Measurements from ENCODE around the gene BTD. TPM values are rescaled to one million over a fixed set of nuclear protein-coding genes. Genes with fewer than 3 reads are reported as not detected.

The BTD gene
- total RNA-seq, 1 experiment from 2014 or later: 7.7 TPM

DNA sequence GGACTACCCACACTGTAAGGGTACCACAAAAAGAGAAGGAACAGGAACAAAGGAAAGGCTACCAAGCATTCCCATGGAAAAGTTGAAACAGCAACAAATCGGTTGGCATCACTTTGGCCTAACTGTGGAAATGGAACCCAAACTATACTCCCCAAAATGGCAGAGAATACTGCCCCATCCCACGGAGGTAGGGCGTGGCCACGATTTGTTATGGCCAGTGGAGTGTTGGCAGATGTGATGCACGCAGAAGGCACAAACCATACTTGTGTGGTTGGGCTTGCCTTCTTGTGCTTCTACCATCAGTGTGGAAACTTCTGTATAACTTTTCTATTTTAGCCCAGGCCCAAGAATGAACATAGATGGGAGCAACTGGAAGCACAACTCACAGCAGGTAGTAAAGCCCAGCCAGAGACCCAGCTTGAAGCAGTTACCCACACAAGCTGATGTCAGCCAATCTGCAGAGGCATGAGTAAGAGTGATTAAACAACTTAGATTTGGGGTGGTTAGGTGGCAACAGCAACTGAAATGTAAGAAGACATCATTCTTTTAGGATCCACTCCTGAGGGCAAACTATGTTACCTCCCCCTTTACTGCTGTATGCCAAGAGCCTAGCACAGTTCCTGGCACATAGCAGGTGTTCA, 64.1 kb downstream of the BTD start:
- Mint-ChIP-seq H3K27me3 (ENCODE audit: unreplicated experiment) (no peaks in the 10 kb centered on the region), H3K4me3 (ENCODE audit: low read depth, unreplicated experiment) (no peak overlapping the region), H3K36me3 (ENCODE audit: insufficient read depth, unreplicated experiment) (peaks cover 5% of the 10 kb centered on the region), H3K9me3 (ENCODE audit: low read depth, unreplicated experiment) (no peaks in the 10 kb centered on the region), H3K27ac (ENCODE audit: unreplicated experiment) (no peak overlapping the region), H3K4me1 (ENCODE audit: low read depth, unreplicated experiment) (no peaks in the 10 kb centered on the region)
- no peak for DNase-seq
- TF ChIP-seq, protein P1, sequence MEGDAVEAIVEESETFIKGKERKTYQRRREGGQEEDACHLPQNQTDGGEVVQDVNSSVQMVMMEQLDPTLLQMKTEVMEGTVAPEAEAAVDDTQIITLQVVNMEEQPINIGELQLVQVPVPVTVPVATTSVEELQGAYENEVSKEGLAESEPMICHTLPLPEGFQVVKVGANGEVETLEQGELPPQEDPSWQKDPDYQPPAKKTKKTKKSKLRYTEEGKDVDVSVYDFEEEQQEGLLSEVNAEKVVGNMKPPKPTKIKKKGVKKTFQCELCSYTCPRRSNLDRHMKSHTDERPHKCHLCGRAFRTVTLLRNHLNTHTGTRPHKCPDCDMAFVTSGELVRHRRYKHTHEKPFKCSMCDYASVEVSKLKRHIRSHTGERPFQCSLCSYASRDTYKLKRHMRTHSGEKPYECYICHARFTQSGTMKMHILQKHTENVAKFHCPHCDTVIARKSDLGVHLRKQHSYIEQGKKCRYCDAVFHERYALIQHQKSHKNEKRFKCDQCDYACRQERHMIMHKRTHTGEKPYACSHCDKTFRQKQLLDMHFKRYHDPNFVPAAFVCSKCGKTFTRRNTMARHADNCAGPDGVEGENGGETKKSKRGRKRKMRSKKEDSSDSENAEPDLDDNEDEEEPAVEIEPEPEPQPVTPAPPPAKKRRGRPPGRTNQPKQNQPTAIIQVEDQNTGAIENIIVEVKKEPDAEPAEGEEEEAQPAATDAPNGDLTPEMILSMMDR (IDR thresholded peaks at IDR 0.05; ENCODE audit: unreplicated experiment): no peak
- CTCF ChIA-PET: no interaction called here
- intact Hi-C loops (cut with micrococcal nuclease; ENCODE audit: unreplicated experiment): no loop called here
- BruUV-seq (replicated peaks): no TSS peak

DNA sequence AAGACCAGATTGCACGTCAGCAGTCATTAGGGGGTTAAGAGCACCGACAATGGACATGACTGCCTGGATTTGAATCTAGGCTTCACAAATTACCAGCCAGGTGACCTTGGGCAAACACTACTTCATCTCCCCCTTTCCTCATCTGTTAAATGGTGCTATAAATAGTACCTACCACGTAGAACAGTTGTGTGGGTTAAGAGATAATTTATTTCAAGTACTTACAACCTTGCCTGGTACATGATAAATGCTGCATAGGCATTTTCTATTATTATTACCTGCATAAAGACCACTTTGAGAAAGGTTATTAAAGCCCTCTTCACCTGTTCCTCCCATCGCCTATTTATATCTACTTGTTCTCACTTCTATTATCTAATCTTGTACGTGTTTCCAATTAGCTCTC, 64.7 kb downstream of the BTD start:
- no peak for DNase-seq
- BruUV-seq (replicated peaks): no TSS peak
- Mint-ChIP-seq H3K4me1 (ENCODE audit: low read depth, unreplicated experiment) (no peaks in the 10 kb centered on the region), H3K27me3 (ENCODE audit: unreplicated experiment) (no peaks in the 10 kb centered on the region), H3K27ac (ENCODE audit: unreplicated experiment) (no peak overlapping the region), H3K9me3 (ENCODE audit: low read depth, unreplicated experiment) (no peaks in the 10 kb centered on the region), H3K4me3 (ENCODE audit: low read depth, unreplicated experiment) (no peak overlapping the region), H3K36me3 (ENCODE audit: insufficient read depth, unreplicated experiment) (peaks cover 11% of the 10 kb centered on the region)
- CTCF ChIA-PET: no interaction called here
- intact Hi-C loops (cut with micrococcal nuclease; ENCODE audit: unreplicated experiment): no loop called here
- TF ChIP-seq, protein P1 (IDR thresholded peaks at IDR 0.05; ENCODE audit: unreplicated experiment): no peak

DNA sequence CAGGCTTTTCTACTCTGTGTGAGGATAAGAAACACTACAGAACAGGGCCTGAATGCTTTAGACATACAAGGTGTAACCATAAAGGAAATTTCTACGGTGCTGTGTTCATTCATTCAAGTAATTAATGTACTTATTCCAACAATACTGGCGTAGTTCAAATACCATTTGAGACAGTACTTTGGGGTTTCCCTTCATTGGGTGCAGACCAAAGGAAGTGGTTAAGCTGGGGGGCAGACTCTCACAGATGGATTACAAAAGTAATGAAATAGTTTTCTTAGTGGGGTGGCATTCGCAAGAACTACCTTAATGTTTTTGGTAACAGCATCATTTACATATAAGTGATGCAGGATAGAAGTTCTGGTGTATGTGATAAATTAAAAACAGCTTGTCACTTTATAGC, 65.9 kb downstream of the BTD start:
- CTCF ChIA-PET: no interaction called here
- BruUV-seq (replicated peaks): no TSS peak
- Mint-ChIP-seq H3K36me3 (ENCODE audit: insufficient read depth, unreplicated experiment) (peaks cover 11% of the 10 kb centered on the region), H3K27me3 (ENCODE audit: unreplicated experiment) (no peaks in the 10 kb centered on the region), H3K4me1 (ENCODE audit: low read depth, unreplicated experiment) (no peaks in the 10 kb centered on the region), H3K27ac (ENCODE audit: unreplicated experiment) (no peak overlapping the region), H3K4me3 (ENCODE audit: low read depth, unreplicated experiment) (no peak overlapping the region), H3K9me3 (ENCODE audit: low read depth, unreplicated experiment) (no peaks in the 10 kb centered on the region)
- intact Hi-C loops (cut with micrococcal nuclease; ENCODE audit: unreplicated experiment): no loop called here
- DNase-seq: no peak
- TF ChIP-seq, protein P1 (IDR thresholded peaks at IDR 0.05; ENCODE audit: unreplicated experiment): no peak

DNA sequence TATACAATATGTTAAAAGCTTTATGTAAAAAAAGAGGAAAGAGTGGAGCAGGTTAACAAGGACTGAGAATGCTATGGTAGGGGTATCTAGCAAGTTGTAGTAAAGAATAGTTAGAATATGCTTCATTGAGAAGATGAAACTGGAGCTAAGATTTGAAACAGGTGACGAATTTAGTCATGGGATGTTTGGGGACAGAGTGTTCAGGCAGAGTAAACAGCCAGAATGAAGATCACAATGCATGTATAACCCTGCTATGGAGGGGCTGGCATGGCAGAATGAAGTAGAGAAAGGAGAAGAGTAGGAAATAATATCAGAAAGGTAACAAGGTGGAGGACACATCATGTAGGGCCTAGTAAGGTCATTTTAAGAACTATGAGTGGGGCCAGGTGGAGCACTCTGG, 72.0 kb downstream of the BTD start:
- Mint-ChIP-seq H3K9me3 (ENCODE audit: low read depth, unreplicated experiment) (no peaks in the 10 kb centered on the region), H3K27ac (ENCODE audit: unreplicated experiment) (no peak overlapping the region), H3K4me3 (ENCODE audit: low read depth, unreplicated experiment) (no peak overlapping the region), H3K36me3 (ENCODE audit: insufficient read depth, unreplicated experiment) (peaks cover 11% of the 10 kb centered on the region), H3K4me1 (ENCODE audit: low read depth, unreplicated experiment) (no peaks in the 10 kb centered on the region), H3K27me3 (ENCODE audit: unreplicated experiment) (no peaks in the 10 kb centered on the region)
- no TSS peak for BruUV-seq (replicated peaks)
- CTCF ChIA-PET: no interaction called here
- no peak for DNase-seq
- intact Hi-C loops (cut with micrococcal nuclease; ENCODE audit: unreplicated experiment): no loop called here
- TF ChIP-seq, protein P1 (IDR thresholded peaks at IDR 0.05; ENCODE audit: unreplicated experiment): no peak
